GM21528 (cell line): Measurements from ENCODE around the gene KIZ.

Experiments
- ATAC-seq: cut with Tn5 transposase; IDR thresholded peaks from one replicate; pipeline ENCODE4 v1.9.1; 2021; ENCODE audit warnings: mild to moderate bottlenecking, moderate library complexity; ENCODE audit not compliant: unreplicated experiment, low FRiP score

The KIZ gene

GRCh38 chr20:21289651-21290050 is 163.8 kb downstream of the KIZ start:
- no peak for ATAC-seq

GRCh38 chr20:21291026-21291425 is 165.1 kb downstream of the KIZ start:
- no peak for ATAC-seq

DNA sequence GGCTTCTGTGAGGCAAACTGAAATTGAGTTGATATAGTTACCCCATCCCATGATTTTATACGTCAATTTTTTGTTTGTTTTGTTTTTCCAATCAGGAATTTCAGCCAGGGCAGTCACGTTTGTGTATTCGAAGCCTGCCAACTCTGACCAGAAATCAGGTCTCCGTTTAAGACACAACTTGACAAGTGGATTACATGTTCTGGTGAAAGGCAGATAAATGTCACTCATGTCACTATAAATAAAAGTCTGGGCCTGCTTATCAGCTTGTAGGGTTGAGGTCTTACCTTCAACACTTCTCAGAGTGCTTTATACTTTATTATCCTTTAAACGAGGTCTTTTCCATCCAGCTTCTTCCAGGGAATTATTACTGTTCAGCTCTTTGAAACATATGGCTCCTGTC is 168.9 kb downstream of the KIZ start:
- no peak for ATAC-seq
